Renal cortex interstitium (tissue), 11 donors: ENCODE data around the gene DGCR6L. TPM values are rescaled to one million over a fixed set of nuclear protein-coding genes. Genes with fewer than 3 reads are reported as not detected.
"Not testable (repeated sequence)": the region's sequence is repeated elsewhere in the genome, so short reads cannot be mapped to it uniquely, and the experiment has no call there.

Source experiments
- DNase-seq, 11 donors: peaks; one replicate each; pipeline ENCODE4 v3.0.0-alpha.2; 2013; ENCODE audit warnings: low read depth in 9 of 11, low spot score in 4 of 11; ENCODE audit errors: extremely low read depth in 1 of 11
- polyA plus RNA-seq, 3 donors: library from polyadenylated mRNA; unstranded; fragments of 120-200 nt; gene quantifications; one replicate each; pipeline ENCODE4 v1.2.1, GENCODE V29; 2013; ENCODE audit not compliant: insufficient read length in 3 of 3

DGCR6L gene
- polyA plus RNA-seq, 3 donors, result 38.1 to 63.0 (median 52.5) TPM

DNA sequence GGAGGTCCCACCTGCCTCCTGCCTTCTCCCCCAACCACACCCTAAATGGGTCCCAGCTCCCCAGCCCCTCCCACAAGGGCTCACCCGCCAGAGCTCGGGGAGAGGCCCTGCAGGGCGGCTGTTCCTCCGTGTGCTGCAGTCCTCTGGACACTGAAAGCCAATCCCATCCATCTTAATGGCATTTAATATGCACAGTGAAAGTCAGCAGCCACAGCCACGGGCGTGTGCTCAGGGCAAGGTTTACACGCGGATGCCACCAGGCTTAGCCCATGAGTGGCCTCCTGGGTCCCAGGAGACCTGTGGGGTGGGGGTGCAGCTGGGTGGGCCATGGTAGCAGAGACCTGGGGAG is 33.6 kb downstream of the DGCR6L start:
- not testable (repeated sequence) for DNase-seq

DNA sequence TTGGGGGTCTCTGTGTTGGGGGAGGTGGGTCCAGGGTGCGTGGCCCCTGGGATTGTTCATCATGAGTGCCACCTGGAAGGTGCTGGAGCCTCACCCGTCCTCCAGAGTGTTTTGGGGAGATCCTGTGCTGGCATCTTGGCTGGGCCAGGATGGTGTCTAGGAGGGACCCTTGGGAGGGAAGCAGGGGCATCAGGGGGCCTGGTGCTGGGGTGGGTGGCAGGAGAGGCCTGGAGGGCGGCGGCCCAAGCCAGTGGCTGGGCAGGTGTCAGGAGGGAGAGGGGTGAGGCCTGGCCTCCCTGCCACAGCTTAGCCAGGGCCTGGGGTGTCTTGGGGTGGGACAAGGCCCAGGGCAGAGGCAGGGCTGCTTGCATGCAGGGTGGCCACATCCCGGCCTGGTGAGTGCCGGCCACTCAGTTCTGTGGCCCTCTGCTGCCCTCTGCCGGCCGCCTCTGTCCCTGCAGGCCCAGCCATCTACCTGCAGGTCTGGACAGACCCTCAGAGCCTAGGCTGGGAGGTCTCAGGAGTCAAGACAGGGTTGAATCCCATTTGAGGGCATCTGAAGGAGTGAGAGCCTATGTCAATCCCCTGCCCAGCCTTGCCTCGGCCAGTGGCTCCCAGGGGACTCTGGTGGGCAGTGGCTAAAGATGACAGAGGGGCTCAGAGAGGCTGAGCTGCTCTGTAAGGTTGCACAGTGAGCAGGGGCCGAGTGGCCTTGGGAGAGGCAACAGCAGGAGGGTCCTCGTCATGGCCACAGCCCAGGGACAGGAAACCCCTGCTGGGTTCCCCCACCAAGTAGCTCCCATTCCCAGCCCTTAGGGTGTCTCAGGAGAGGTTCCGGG is 34.2 kb downstream of the DGCR6L start:
- DNase-seq, result peak in 3 of 11 donors; percentile 21 to 40 (median 37)

DNA sequence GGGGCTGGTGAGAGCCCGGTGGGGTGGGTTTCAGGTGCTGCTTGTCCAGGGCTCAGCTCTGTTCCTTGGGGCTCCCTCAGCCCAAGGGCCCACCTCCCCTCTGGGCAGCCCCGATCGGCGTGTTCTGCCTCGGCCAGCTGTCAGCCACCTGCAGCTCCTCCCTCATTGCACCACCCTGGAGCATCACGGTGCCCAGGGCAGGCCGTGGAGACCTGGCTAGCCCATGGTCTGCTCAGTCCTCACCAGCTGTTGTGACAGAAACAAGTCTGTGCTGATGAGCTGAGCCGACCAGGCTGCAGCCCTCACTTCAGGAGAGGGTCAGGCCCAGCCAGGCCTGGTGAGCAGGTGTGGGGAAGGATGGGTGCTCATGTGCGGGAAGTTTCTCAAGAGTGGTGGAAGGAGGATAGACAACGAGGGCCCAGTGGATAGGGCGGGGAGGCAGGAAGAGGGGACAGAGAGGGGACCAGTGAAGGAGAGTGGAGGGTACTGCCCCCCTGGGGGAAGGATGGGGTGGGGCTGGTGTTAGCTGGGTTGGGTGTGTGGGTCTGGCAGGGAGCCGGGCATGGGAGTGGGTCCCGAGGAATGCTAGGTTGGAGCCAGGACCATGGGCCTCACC is 35.3 kb downstream of the DGCR6L start:
- no peak for DNase-seq

DNA sequence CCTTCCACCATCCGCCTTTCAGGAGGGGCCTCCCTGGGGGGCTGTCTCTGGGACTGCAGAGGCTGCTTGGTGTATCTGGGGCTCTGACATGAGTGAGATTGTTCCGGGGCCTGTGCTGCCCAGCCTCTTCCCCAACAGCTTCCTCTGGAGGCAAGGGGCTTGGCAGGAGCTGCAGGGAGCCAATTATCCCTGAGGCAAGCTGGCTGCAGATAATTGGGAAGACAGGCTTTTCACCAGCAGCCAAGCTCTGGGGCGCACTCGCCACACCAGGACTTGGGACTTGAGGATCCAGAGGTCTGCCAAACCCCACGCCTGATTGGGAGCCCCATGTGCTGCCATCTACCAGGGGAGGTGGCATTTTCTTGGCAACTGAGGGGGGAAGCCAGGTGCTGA is 36.2 kb downstream of the DGCR6L start:
- no peak for DNase-seq

DNA sequence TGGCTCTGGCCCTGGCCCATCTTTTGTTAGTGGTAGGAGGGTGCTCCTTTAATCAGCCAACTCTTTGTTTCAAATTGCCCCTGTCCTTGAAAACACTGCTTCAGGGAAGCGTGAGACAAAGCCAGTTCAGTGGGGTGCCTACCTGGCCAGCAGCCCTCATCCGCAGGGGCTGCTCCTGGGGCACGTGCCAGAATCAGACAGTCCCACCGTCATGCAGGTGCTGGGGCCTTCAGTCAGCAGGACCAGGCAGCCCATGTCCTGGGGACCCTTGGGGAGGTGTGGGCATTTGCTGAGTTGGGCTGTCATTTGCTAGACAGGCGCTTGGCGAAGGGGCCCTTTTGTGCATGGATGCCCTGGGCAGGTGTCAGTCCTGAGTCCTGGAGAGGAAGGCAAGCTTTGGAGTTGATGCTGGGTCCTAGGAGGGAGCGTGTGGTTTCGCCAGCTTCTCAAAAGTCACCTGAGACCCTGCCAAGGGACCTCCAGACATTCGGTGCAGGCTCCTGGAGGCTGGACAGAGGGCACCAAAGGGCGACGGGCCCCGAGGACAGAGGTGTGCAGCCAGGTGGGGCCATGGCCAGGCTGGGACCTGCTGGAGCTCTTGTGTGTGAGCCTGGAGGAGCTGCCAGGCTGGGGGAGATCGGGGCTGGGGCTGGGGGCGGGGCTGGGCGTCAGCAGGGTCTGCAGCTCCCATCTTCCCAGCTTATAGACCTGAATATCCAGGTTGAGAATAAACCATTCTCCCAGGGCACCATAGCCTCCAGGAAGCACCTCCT is 36.8 kb downstream of the DGCR6L start:
- no peak for DNase-seq

DNA sequence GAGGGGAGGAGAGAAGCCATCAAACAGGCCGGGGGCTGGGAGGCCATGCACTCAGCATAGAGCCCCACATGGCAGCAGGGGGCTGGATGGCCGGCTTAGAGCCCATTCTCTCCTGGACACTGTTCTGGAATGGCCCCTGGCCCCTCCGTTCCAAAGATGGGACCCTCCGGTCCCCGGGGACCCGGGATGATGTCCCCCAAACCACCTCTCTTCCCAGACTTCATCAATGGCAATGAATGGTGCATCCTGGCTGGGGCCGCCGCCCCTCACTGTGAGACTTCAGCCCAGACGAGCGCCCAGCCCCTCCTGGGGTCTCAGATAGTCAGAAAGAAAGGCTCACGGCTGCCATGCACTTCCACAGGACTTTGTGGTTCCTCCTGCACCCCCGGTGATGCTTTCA is 38.0 kb downstream of the DGCR6L start:
- DNase-seq, result no peak

DNA sequence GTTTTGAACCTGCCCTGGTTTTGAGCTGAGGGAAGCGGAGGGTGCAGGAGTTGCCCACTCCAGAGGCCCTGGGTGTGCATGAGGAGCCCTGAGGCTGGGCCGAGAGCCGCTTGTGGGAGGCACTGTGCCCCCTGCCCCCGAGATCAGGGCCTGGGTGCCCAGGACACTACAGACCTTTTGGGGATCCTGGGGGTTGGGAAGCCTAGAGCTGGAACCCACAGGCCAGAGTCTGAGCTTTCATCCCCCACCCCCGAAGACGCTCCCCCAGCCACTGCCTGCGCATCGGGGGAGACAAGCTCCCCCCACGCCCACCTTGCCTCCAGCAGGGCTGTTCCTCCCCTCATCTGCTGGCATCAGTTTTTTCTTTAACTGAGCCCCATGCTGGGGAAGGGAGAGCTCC is 38.4 kb downstream of the DGCR6L start:
- not testable (repeated sequence) for DNase-seq

DNA sequence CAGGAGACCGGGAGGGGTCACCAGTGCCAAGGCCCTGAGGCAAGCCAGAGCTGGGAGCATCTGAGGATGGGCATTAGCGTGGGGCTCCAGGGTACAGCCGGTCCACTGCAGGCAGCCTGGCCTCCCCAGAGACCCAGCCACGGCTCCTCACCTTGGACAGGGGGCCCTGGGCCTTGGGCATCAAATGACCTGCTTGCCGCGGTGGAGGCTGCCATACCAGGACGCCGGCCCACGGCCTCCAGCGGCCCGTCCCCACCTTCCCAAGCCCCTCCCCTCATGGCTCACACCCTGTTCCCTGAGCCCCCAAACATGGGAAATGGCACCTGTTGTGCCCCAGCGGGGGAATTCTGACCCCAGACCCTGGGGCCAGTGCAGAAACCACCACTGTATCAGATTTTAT is 39.0 kb downstream of the DGCR6L start:
- DNase-seq, result no peak

DNA sequence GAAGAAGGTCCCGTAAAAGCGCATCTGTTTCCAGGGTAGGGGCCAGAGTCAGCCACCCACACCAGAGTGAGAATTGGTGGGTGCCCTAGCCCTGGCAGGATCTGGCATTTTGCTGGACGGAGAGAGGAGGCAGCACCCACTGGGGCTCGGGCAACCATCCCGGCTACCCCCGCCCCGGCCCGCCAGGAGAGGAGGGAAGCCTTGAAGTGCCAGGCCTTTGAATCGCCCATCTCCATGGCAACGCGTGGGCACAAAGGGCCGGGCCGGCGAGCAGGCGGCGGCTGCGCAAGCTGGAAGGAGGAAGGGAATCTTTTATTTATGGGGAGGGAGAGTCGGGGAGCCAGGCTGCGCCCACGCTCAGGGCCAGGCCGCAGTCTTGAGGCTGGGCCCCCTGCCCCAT is 39.7 kb downstream of the DGCR6L start:
- DNase-seq, result not testable (repeated sequence)

DNA sequence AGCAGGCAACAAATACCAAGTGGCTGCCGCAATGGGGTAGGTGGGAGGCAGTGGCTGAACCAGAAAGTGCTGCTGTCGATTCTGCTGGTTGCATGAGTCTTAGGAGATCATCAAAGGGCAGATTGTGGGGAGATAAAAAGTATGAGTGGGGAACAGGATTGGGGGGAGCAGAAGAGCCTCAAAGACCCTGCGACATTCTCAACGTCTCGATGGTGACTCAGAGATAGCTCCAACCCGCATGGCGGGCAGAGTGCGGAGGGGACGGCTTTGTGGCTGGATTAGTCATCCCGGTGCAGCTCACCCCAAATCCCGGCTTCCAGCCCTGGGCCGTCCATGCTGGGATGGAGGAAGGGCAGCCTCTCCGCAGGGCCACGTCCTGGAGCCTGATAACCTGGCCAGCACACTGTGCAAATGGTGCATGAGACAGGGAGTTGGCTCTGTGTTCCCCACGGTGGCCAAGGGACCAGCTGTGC is 40.2 kb downstream of the DGCR6L start:
- DNase-seq, result no peak

DNA sequence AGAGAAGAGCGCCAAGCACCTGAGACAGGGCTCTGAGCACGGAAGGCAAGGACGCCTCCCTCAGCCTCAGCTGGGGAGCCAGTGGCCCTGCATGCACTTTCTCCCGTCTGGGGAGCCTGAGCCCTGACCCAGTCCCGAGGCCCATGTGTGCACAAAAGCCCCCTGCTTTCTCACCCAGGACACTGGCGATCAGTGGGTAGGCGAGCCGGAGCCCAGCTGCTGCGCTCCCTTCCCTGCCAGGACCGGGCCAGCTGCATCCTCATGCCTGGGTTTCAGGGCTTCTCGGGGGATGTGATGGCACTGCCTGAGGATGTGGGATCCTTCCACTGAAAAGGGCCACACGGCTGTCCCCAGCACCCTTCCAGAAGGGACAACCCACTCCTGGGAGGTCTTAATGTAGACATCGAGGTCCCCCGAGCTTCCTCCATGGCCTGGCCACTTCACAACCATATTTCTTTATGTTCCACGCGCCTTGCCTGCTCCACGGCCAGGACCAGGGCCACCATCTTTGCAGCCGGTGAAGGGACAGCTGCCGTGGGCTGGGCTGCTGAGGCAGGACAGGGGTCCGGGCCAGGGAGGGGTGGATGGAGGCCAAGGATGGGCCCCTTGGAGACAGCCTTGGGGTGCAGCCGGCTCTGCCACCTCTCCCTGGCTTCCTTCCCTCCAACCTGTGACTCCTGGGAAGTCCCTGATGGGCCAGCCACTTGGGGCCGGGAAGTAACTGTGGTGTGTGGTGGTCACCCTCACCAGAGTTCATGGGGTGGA is 41.0 kb downstream of the DGCR6L start:
- not testable (repeated sequence) for DNase-seq

DNA sequence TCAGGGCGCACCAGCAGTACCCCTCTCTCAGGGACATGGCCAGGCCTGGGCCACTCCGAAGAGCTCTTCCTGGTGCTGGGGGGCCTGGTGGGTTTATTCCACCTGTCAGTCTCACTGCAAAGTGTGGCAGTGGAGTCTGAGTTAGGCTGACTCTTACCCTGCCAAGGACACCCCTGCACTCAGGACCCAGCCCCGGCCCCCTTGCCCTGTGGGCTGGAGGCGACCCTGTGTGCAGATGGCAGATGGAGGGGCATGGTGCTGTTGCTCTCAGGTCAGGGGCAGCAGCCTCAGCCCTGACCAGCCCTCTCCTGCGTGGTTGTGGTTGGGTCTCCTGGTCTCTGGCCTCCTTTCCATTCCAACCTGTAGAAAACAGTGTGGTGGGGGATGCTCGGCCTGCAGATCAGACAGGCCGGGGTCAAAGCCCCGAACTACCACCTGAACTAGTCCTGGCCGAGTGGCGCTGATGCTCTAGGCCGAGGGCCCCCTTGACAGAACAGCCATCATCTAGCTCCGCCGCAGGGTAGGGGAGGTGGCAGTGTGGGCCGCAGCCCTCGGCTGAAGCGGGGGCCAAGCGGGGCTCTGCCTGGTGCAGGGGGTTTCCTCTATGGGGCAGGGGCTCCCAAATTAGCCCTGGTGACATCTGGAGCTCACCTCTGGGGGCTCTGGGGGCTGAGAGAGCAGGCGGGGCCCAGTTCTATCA is 41.8 kb downstream of the DGCR6L start:
- DNase-seq, result not testable (repeated sequence)

DNA sequence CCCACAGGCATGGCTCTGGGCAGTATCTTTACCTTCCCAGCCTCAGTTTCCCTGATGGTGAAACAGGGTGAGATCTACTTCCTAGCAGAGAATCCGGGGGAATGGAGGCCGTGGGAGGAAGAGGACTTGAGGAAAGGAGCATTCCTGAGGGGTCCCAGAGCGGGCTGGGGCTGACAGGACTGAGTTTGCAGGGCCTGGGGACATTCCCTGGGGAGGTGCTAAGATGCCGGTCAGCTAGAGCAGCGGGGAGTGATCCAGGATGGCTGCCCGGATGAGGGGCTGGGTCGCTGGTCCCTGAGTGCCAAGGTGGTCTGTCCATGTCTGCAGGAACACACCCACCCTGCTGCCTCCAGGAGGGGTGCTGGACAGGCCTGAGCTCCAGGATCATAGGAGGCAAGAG is 43.4 kb downstream of the DGCR6L start:
- no peak for DNase-seq

DNA sequence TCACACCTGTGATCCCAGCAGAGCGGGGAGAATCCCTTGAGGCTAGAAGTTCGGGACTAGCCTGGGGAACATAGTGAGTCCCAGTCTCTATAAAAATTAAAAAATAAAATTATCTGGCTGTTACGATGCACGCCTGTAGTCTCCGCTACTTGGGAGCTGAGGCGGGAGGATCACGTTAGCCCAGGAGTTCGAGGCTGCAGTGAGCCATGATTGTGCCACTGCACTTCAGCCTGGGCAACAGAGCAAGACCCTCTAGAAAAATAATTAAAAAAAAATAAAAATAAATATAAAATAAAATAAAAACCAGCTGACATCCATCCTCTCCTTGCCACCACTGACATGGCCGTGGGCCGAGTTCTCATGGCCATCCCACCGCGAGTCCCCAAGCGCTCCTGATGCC is 44.0 kb downstream of the DGCR6L start:
- DNase-seq, result no peak

DNA sequence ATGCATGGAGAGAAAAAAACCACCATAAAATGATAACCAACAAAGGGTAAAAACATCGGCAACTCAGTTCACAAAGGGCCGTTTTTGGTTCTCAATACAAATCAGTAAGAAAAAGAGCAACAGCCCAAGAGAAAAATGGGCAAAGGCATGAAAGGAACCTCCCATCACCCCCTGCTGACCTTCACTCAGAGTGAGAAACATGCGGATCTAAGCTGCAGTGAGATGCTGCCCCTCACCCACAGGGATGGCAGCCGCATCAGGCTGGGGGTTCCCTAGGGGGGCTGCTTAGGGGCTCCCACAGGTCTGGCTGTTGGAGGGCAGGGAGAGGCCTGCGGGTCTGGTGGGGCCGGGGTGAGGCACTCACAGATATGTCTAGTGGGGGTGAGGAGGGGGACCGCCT is 44.5 kb downstream of the DGCR6L start:
- not testable (repeated sequence) for DNase-seq

DNA sequence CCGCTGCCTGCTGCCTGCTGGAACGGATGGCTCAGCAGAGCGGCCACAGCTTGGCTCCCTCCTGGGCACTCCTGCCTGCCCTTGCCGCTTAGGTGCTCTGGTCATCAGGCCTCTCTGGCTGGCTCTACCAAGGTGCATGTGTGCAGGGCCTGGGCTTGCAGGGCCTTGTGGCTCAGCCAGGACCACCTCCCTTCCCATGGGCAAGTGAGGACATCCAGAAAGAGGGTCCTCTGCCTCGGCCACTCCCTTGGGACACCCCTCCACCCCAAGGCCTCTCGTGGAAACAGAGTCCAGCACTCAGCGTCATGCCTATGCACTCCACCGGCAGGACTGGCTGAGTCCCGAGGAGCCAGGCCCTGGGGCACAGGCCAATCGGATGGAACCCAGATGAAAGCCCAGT is 45.5 kb downstream of the DGCR6L start:
- not testable (repeated sequence) for DNase-seq

DNA sequence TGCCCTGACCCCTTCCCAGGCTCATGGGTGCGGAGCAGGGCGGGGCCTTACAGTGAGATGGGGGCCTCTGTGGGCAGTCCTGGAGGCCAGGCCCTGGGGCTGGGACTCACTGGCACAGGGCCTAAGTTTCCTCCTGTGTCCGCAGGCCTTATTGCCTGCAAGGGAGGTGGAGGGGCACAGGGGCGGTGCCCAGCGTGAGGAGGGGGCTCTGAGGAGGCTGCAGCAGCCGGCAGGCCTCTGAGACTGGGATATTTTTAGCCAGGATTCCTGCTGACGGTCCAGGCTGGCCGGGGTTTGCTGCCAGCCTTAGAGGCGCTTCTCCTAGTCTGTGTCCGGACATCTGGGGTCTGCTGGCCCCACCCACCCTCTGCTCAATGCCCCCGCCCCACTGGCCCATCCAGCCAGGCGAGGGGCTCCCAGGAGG is 46.1 kb downstream of the DGCR6L start:
- DNase-seq, result no peak

DNA sequence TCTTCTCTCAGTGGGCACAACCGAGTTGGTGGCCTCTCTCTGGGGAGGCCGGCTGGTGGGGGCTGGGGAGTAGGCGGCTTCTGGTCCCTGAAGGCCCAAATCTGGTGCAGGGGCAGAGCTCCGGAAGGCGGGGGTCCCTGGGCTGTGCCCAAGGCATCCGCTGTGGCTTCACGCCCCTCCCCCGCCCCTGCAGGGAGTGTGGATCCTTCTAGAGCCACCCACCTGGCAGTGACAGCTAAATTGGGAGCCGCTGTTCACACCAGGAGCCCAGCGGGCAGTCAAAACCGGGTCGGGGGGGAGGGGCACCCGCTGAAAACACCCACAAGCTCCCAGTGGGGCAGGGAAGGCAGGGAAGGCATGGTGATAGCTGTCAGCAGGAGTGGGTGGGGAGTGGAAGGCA is 47.2 kb downstream of the DGCR6L start:
- no peak for DNase-seq

DNA sequence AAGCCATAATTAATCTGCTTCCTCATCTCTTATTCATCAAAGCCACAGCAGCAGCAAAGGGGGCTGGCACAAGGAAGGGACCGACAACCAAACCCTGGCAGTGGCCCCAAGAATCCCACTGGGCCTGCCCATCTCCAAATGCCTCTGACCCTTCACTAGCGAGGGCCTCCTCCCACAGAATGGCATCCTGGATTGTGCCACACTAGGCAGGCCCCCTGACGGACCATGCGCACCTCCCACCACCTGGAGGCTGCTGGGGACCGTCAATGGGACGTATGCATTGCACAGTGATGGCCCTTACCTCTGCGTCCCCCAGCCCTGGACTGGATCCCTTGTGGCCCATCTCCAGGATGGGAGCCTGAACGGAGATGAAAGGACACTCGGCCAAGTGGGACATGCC is 47.7 kb downstream of the DGCR6L start:
- DNase-seq, result no peak
